GM21576 (cell line): ENCODE results near the gene VAV2.
A peak's percentile ranks its signal among the peaks of the same experiment; 100 is the strongest.
"Not testable (repeated sequence)": the region's sequence is repeated elsewhere in the genome, so short reads cannot be mapped to it uniquely, and the experiment has no call there.

Experiments
- ATAC-seq: cut with Tn5 transposase; IDR thresholded peaks from one replicate; pipeline ENCODE4 v1.9.1; 2021; ENCODE audit warnings: mild to moderate bottlenecking, moderate library complexity; ENCODE audit not compliant: unreplicated experiment

VAV2 gene

DNA sequence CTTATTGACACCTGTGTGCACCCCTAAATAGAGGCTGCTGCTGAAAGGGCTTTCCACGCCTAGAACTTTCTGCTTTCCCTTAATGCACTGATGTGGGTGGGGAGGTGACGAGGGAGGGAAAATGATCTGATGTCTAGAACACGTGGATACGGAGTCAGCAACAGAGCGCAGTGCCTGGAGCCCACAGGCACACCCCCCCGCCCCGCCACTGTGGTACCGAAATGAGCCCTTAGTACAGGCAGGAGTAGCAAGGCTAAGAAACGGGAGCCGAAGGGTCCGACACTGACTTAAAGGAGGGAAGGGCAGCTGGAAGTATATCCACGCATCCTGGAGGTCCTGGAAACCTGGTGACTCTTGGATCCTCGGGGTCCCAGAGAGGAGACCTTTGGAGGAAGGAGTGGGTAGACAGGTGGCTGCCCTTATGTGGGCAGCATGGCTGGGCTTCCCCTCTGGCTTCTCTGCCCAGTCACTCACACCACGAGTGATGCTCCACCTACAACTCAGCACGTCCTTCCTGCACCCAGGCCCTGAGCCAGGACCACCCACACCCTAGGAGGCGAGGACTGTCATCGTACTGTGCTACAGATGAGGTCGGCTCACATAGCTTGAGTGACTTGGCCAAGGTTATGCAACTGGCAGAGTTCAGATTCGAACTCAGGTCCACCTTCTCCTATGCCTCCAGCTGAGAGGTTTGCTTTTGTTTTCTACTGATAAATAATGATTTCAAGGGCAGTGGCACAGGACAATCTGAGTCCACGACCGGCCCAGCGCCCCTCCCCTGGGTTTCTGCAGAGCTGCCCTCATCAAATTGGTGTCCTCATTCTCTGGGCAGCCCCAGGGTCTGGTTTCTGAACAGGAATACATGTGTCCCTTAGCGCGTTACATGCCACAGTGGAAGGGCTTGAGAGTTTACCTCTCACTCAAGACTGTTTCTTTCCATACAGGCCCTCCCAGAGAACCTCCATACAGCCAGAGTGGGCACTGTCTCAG, 4.7 kb upstream of the VAV2 start:
- no peak for ATAC-seq

DNA sequence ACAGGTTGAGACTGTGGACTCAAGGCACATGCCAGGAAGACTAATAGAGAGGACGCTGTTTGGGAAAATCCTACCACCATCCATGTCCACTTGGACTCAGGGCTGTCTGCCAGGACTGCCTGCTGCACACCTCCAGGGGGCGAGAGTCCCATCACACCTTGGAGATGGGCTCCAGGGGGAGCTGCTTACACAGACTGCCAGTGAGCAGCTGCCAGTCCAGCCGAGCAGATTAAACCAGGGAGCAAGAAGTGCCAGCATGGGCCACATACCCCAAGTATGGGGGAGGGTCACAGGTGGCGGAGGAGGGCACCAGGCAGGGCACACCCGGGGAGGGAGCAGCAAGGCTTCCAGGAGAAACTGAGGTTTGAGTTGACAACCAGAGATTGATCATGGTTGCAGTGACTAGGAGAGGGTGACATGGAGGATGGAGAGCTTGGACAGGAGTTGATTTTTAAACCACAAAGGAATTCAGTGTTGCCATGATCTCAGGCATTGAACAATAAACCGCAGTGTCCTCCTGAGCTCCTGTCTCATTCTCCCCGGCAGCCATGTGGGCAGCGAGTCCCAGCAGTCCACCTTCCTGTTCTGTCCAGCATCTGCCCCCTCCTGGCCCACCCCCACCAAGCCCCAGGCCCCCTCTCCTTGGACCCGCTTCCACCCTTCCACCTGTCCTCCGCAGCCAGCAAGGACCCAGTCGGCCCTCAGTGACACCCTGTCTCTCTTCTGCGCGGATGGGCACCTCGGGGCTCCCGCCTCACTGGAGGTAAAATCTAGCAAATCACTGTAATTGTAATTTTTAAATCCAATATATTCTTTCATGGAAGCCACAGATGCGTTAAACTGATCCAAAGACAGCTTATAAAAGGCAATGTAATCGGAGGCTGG, 3.1 kb upstream of the VAV2 start:
- ATAC-seq, result no peak

DNA sequence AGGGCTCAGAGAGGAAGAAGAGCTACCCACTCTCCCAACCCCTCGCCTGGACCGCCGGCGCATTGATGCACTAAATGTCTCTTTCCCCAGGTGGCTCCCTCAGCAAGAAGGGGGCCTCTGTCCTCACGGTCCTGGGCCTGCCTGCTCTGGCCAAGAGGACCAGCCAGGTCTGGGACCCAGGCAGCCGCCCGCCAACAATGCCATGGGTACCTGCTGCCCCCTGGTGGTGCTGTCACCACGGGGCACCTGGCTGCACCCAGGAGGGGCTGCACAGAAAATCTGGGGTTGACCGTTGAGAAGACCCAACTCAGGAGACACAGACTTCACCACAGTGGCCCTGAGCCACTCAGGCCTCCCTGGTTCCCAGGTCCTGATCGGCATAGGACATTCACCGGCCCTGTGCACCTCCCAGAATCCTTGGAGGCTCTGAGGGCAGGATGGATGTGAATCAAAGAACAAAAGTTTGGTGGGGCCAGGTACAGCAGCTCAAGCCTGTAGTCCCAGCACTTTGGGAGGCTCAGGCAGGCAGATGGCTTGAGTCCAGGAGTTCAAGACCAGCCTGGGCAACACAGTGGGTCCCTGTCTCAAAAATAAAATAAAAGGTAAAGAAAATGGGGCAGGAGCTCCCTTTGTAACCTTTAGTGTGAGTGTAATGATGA, 2.4 kb upstream of the VAV2 start:
- ATAC-seq, result no peak

DNA sequence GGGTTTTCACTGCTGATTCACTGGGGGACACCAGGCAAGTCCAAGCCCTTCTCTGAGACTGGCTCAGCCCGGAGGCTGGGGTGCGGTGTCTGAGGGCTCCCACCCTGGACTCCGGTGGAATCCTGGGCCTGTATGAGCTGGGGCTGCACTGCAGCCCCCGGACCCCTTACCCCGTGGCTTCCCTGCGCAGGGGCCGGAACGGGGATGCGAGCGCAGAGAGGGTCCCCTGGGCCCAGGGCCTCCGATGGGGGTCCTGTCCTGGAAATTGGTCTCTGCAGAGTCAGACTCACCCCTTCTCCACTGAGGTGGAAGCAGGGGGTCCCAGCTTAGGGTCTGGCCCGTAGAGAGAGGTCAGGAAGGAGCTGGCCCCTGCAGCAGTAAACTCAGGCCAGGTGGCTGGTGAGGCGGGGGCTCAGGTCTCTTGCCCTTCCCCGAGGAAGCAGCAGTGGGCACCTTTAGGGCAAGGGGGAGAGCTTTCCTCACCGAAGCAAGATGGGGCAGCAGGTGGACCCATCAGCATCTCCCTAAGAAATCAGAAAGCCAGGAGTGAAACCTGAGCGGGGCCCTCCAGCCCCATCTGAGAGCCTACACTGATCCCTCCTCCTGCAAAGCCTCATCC, 1.6 kb upstream of the VAV2 start:
- no peak for ATAC-seq

DNA sequence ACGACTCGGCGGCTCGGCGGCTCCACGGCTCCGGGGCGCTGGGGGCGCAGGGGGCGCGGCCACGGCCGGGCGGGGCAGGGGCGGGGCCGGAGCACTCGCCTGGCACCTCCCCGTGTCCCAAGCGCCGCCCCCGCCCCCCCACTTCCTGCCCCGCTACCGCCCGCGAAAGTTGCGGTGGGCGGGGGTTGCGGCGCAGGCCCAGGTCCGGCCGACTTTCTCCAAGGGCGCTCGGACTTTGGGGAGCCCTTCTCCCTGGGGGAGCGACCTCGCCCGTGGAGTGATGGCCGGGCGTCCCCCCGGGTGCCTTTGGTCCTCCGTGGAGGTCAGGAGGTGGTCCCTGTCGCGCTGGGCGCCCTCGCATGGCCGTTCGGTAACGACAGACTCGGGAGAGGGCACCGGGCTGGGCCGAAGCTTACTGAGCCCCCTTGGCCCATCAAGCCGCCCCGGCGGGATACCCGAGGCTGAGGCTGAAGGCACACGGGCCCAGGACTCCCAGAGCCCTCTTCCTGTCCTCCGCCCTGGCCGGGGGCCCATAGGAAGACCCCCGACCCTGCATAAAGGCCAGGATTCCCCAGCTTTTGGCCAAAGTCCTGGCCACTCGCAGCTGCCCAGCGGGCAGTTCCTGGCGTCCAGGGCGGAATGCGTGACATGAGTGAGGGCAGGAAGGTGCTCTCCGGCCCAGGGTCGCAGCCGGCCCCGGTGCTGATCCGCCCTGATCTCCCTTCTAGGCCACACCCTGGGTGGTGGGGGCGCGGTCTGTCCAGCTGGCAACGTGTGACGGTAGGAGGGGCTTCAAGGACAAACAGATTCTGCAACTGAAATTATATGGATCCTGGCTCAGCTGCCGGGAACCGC, 883 bp upstream of the VAV2 start:
- ATAC-seq, result peak; percentile 39

DNA sequence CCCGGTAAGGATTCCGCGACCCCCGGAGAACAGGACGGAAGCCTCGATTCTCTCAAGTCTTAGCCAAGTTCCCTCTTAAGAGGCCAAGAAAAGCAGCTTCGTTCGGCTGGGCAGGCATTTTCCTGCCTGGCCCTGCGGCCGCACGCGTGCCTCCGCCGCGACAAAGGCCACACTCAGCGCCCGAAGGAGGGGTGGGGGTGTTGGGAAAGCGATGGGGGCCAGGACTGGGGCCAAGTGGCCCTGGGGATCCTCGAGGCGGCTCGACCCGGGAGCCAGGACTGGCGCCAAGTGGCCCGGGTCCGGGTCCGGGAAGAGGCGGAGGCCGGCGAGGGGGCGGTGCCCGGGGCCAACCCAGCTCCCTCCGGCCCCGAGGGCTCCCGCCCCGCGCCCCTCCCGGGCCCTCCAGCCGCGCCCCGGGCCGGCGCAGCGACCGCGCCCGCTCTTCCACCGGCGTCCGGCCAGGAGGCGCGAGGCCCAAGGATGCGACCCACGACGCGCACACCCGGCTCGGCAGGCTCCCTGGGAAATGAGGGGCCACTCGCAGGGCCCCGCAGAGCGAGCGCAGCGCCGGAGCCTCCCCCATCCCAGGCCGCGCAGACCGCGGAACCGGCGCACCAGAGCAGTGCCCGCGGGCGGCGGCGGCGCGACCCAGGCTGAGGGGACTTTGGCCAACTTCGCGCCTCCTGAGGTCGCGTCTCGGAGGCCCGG, 756 bp downstream of the VAV2 start:
- ATAC-seq, result no peak

DNA sequence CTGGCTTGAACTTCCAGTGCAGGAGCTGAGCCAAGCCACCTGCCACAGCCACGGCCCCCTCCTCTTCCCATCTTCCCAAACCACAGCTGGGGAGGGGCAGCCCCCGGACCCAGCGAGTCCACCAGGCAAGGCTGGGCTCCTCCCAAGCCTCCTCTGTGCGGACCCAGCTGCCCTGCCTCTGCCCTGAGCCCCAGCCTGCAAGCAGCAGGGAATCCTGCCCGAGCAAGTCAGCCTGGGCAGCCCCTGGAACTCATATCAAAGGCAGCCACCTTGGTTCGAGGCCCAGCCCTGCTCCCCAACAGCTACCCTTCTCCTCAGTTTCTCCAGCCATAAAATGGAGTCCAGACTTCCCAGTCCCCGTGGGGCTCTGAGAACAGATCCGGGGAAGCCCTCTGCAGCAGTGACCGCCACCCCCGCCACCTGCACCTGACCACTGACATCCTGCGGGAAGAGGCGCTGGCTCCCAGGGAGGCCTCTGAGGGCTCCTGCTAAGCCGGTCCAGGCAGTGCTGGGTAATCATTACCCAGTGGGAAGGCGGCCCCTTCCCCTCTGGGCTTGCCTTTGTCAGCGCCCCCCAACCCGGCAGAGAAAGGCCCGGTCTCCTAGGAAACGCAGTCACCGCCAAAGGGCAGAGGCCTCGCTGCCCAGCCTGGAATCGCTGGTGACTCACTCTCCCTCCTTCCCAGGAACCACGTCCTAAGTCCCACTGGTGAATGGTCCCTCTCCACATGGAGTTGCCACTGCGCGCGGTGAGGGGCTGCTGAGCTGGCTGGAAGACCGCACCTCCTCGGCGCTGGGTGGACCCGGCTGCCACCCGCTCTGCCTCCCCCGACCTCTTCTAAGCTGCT, 1.5 kb downstream of the VAV2 start:
- no peak for ATAC-seq

DNA sequence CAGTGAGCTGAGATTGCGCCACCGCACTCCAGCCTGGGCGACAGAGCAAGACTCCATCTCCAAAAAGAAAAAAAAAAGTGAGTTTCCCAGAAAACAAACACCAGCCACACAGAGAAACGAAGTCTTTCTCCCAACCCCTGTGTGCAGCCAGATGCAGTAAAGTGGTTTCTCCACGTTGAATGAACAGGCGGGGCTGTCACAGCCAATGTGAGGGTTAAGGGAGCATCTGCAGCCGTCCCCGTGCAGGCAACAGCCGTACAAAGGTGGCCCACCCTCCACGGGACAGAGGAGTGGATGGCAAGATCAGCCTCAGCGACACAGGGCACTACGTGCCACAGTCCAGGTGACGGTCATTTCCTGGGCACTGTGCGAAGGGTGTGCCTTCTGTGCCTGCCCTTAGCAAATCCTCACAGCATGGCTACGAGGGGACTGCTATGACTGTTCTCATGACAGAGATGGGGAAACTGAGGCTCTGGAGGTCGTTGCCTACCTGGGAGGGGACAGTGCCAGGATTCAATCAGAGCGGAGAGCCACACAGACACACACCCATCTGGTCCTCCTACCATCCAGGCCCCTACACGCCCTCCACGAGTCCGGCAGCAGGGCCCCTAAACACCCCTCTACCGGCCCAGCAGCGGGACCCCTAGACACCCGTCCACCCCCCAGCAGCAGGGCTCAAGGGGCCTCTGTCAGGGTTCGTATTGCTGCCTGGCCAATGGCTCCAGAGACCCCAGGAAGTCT, 2.3 kb downstream of the VAV2 start:
- no peak for ATAC-seq

DNA sequence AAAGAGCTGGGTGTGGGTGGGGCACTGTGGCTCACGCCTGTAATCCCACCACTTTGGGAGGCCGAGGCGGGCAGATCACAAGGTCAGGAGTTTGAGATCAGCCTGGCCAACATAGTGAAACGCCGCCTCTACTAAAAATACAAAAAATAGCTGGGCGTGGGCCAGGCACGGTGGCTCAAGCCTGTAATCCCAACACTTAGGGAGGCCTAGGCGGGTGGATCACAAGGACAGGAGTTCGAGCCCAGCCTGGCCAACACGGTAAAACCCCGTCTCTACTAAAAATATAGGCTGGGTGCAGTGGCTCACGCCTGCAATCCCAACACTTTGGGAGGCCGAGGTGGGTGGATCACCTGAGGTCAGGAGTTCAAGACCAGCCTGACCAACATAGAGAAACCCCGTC, 3.4 kb downstream of the VAV2 start:
- not testable (repeated sequence) for ATAC-seq

DNA sequence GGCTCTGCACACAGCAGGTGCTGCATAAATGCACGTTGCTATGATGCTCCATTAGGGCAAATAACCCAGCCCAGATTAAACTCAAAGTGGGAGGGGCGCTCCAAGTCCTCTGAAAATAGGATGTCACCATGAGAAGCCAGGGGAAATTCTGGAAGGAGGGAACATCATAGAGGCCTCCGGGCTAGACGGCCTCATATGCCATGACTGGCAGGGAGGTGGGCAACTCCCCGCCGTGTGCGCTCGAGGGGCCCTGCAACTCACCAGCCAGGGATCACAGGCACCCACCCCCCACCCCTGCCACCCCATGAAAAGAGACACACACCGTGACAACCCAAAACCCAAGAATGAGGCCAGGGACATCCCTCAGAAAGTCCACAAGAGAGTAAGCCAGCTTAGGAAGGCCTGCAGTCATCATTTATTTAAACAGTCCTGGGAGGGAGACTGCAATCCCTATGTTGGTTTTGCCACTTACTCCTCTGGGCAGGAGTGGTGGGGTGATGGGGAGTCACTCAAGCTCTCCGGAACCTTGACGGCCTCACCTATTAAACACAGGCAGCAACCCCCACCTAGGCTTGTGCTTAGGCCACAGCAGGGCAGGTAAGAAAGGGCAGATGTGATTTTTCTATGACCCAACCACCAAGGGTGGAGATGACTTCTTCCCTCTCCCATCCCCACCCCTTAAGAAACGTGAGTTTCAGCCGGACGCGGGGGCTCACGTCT, 4.0 kb downstream of the VAV2 start:
- ATAC-seq, result no peak

DNA sequence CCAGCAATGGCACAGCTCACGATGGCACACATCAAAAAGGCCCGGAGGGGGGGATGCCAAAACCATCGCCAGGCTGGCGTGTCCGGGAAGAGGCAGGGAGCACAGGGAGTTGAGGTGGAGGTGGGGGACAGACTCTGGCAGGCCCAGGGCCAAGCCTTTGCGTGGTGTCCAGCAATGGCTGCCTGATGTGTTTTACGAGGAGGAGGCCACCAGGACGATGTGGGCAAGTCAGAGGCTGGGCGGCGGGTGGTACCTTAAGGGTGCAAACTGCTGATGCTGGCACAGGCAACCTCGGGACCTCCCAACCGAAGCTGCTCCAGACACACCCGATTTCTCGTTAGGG, 4.7 kb downstream of the VAV2 start:
- no peak for ATAC-seq

DNA sequence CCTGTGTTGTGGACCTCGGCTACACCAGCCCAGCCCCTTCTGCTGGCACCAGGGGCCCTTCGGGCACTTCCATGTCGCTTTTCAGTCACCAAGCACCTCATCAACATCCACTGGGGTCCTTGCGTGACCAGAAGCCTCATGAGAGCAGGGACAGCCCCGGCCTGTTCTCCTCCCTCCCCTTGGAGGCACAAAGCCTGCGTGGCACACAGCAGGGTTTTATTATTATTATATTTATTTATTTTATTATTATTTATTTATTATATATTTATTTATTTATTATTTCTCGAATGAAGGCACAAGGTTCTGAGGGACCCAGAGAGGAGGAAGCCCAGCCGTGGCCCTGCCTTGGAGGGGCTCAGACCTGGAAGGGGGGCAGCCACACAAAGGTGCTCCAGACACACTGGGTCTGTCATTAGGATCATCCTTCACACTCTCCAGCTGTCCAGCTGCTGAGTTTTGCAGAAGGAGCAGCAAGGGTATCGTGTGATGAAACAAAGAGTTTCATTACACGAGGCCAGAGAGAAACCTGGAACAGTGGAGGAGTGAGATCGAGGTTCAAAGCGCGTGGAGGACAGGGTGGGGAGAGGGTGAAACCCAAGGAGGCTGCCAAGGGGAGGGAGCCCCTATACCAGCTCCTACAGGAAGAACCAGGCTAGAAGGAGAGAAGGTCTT, 5.2 kb downstream of the VAV2 start:
- no peak for ATAC-seq

DNA sequence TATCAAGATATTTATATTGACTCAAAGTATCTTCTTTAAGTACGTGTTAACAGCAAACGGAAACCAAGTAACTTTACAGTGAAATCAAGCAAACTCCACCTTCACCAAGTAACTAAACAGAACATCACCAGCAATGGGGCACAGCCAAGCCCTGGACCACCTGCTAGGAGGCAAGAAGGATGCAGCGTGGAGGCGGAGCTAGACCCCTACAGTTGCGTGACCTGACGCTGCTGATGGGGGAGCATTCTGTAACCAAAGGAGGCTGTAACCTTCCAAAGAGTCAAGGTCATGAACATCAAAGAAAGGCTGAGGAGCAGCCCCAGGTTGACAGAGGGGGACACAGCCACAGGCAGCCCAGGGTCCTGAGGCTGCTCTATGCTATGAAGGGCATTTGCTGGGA, 6.1 kb downstream of the VAV2 start:
- no peak for ATAC-seq

DNA sequence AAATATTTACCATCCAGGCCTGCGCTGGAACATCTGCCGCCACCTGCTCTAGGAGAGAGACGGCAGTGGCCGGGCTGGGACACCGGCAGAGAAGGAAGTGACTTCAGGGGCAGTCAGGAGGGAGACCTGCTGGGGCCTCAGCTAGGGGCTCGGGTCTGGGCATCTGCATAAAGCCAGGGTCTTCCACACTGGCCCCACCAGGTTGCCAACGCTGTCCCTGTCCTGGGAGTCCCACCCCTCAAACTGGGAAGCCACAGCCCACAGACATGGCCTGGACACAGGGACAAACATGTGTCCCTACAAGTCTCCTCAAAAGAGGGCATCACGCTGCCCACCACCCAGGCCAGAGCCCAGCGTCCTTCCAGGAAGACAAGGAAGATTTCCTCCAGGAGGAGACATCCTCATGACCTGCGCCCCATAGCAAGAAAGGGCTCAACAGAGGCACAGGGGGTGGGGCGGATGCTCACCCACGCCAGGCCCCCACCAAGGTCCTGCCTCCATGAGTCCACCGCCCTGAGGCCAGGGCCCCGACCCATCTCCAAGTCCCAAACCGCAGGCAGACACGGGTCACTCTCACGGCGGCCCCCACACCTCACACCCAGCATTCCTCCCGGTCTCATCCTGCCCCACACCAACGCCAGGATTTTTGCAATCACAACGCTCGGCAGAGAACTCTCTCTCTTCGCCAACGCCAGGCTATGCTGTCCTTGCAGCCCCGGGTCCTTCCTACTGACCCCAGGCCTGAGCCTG, 9.0 kb downstream of the VAV2 start:
- no peak for ATAC-seq

DNA sequence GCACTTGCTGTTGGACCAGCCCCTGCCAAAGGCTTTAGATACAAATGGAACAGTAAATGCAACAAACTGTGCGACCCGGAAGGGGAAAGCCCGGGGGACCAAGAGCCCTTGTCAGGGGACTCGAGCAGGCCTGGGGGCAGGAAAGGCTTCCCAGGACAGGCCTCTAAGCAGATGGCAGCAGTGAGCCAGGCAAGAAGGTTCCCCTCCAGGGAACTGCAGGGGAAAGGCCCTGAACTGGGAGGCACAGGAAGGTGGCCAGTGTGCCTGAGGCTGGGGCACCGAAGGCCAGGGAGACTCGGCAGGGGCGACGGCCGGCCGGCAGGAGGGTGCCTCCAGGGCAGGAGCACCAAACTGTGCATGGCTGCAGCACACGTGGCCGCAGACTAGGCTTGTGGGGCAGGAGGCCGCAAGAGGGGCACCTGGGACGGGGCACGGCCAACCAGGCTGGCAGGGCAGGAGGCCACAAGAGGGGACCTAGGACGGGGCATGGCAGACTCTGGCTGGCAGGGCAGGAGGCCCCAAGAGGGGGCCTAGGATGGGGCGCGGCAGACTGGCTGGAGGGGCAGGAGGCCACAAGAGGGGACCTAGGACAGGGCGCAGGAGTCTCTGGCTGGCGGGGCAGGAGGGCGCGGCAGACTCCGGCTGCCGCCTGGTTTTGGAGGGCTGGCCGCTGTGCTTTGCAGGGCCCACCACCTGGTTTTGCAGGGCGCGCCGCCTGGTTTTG, 10.0 kb downstream of the VAV2 start:
- no peak for ATAC-seq
